PC-9 (cell line): ENCODE results near the gene HES3.

Experiments
- CTCF ChIP-seq: fragments of 200-600 bp; sonication (generic); conservative IDR thresholded peaks from 2 replicates; pipeline ENCODE4 v1.6.1; 2017; ENCODE audit warnings: mixed run types, antibody characterized with exemption, mild to moderate bottlenecking, moderate library complexity
- EZH2 ChIP-seq: fragments of 200-600 bp; sonication (generic); IDR thresholded peaks from 2 replicates; pipeline ENCODE4 v1.8.0; 2017; ENCODE audit warnings: antibody characterized with exemption, low read depth

- TF ChIP-seq EZH2 (no peak), CTCF (no peak)
Observed at GRCh38 chr1:6261615-6261995, 17.6 kb downstream of the HES3 start.
